Measurements from ENCODE around the gene SLIT1. TPM values are rescaled to one million over a fixed set of nuclear protein-coding genes. Genes with fewer than 3 reads are reported as not detected.

Gene SLIT1
- total and polyA plus RNA-seq, 3 donors from 2014 or later = 1.9 to 4.6 (median 2.5) TPM

- TF ChIP-seq CTCF (IDR thresholded peaks at IDR 0.05) = no peak
- TF ChIP-seq POLR2A (IDR thresholded peaks at IDR 0.05) = no peak
- Histone ChIP-seq H3K4me3 (no peak overlapping the region), H3K4me1 (peaks cover 4% of the 10 kb centered on the region), H3K27ac (peak overlapping the region in 1 of 2 donors; percentile 60), H3K36me3 (ENCODE audit: low read depth, missing control alignments) (no peaks in the 10 kb centered on the region), H3K27me3 (no peaks in the 10 kb centered on the region), H3K9me3 (no peaks in the 10 kb centered on the region)
- DNase-seq = no peak
- intact Hi-C loops (cut with DNase I; ENCODE audit: low total_unique reads) = no loop called here
- WGBS, 2 donors = 61 to 67% methylated on average over 14 of the region's 14 CpGs
Observed at GRCh38 chr10:96984541-96985131, 201.1 kb downstream of the SLIT1 start.

- intact Hi-C loops (cut with DNase I; ENCODE audit: low total_unique reads) = no loop called here
Observed at GRCh38 chr10:96982149-96982930, 203.4 kb downstream of the SLIT1 start.

GRCh38 chr10:96978621-96979154, 207.1 kb downstream of the SLIT1 start:
- intact Hi-C loops (cut with DNase I; ENCODE audit: low total_unique reads) = no loop called here
- DNase-seq = no peak
- Histone ChIP-seq H3K36me3 (ENCODE audit: low read depth, missing control alignments) (no peaks in the 10 kb centered on the region), H3K4me1 (no peaks in the 10 kb centered on the region), H3K9me3 (no peaks in the 10 kb centered on the region), H3K27ac (no peak overlapping the region), H3K27me3 (no peaks in the 10 kb centered on the region), H3K4me3 (no peak overlapping the region)
- no peak for TF ChIP-seq POLR2A (IDR thresholded peaks at IDR 0.05)
- no peak for TF ChIP-seq CTCF (IDR thresholded peaks at IDR 0.05)
- 90 to 92% methylated on average over 3 of the region's 3 CpGs for WGBS, 2 donors

More at GRCh38 chr10:96982149-96982930, 203.4 kb downstream of the SLIT1 start:
- Histone ChIP-seq H3K9me3 (no peaks in the 10 kb centered on the region), H3K36me3 (ENCODE audit: low read depth, missing control alignments) (no peaks in the 10 kb centered on the region), H3K4me1 (no peaks in the 10 kb centered on the region), H3K27me3 (no peaks in the 10 kb centered on the region), H3K27ac (no peak overlapping the region), H3K4me3 (no peak overlapping the region)
- TF ChIP-seq POLR2A (IDR thresholded peaks at IDR 0.05) (no peak), CTCF (IDR thresholded peaks at IDR 0.05) (no peak)
- DNase-seq = no peak
- WGBS, 2 donors = 90 to 96% methylated on average over 11 to 12 of the region's 12 CpGs

GRCh38 chr10:96975136-96975535, 210.6 kb downstream of the SLIT1 start:
- H3K4me1 ChIP-seq = no peaks in the 10 kb centered on the region
- no peaks in the 10 kb centered on the region for H3K36me3 ChIP-seq (ENCODE audit: low read depth, missing control alignments)
- DNase-seq = no peak
- H3K4me3 ChIP-seq = no peak overlapping the region
- TF ChIP-seq CTCF (IDR thresholded peaks at IDR 0.05) (no peak), POLR2A (IDR thresholded peaks at IDR 0.05) (no peak)
- intact Hi-C loops (cut with DNase I; ENCODE audit: low total_unique reads) = no loop called here
- no peaks in the 10 kb centered on the region for H3K9me3 ChIP-seq
- WGBS, 2 donors = 89 to 90% methylated on average over 2 of the region's 2 CpGs
- H3K27ac ChIP-seq = no peak overlapping the region
- no peaks in the 10 kb centered on the region for H3K27me3 ChIP-seq

Measured in testis (tissue), 3 donors.